H1 (cell line): Measurements from ENCODE around the gene CACNA2D4. TPM values are rescaled to one million over a fixed set of nuclear protein-coding genes. Genes with fewer than 3 reads are reported as not detected.
"Not testable (repeated sequence)": the region's sequence is repeated elsewhere in the genome, so short reads cannot be mapped to it uniquely, and the experiment has no call there.

Experiments
- CTCF ChIA-PET: fragments of 300-600 bp; sonication (Branson Sonifier 250); formaldehyde crosslinking; loops from one replicate; lab custom pipeline; 2021; ENCODE audit not compliant: partially characterized antibody; lab: Charles Lee
- POLR2A ChIA-PET: fragments of 300-600 bp; sonication (Branson Sonifier 250); formaldehyde crosslinking; loops from one replicate; lab custom pipeline; 2021; ENCODE audit warnings: inconsistent platforms; ENCODE audit not compliant: partially characterized antibody; lab: Charles Lee
- DNase-seq, 2 experiments: peaks; one replicate each; pipeline versions ENCODE4 v3.0.0 to v3.0.0-alpha.2; 2010 to 2022; ENCODE audit warnings: low spot score in 2 of 2, low read depth in 1 of 2, mixed read lengths in 1 of 2
- FAIRE-seq: peaks from 2 replicates; lab custom pipeline; 2011; peaks lifted over from hg19 to GRCh38; lab: Jason Lieb, UNC
- H2AFZ ChIP-seq: 2 replicates; pipeline ENCODE4 v1.8.1; 2012; ENCODE audit warnings: low read length, inconsistent platforms
- H2AK5ac ChIP-seq: 2 replicates; pipeline ENCODE4 v1.6.1; 2013; ENCODE audit warnings: low read depth, low read length
- H2BK120ac ChIP-seq: replicated peaks from 2 replicates; pipeline ENCODE3; 2013; ENCODE audit warnings: low read depth, low read length, inconsistent platforms
- H2BK12ac ChIP-seq: 2 replicates; pipeline ENCODE4 v1.6.1; 2013; ENCODE audit warnings: low read depth, low read length
- H2BK15ac ChIP-seq: 2 replicates; pipeline ENCODE4 v1.6.1; 2013; ENCODE audit warnings: low read length
- H2BK20ac ChIP-seq: 2 replicates; pipeline ENCODE4 v1.6.1; 2013; ENCODE audit warnings: low read length
- H2BK5ac ChIP-seq: 2 replicates; pipeline ENCODE4 v1.6.1; 2013; ENCODE audit warnings: low read depth, low read length
- H3K14ac ChIP-seq: 2 replicates; pipeline ENCODE4 v1.6.1; 2013; ENCODE audit warnings: inconsistent platforms; ENCODE audit not compliant: insufficient read length
- H3K18ac ChIP-seq: 2 replicates; pipeline ENCODE4 v1.6.1; 2013; ENCODE audit warnings: low read length; ENCODE audit errors: extremely low read depth
- H3K23ac ChIP-seq: 2 replicates; pipeline ENCODE4 v1.6.1; 2013; ENCODE audit warnings: inconsistent platforms; ENCODE audit not compliant: insufficient read length
- H3K23me2 ChIP-seq: 2 replicates; pipeline ENCODE4 v1.6.1; 2013; ENCODE audit warnings: low read depth, low read length
- H3K27ac ChIP-seq: 2 replicates; pipeline ENCODE4 v1.6.1; 2011; ENCODE audit warnings: low read depth, low read length, inconsistent platforms
- H3K27me3 ChIP-seq, 4 experiments: replicated peaks in 1 of 4; 1 replicate in 1 of 4; 2 replicates in 3 of 4; pipeline versions ENCODE4 v1.6.1 to v1.8.1; 2011 to 2013; ENCODE audit warnings: low read length in 3 of 4, mild to moderate bottlenecking in 3 of 4, inconsistent platforms in 2 of 4, mixed read lengths in 2 of 4, moderate library complexity in 1 of 4; ENCODE audit not compliant: control insufficient read depth in 3 of 4, insufficient read depth in 3 of 4; ENCODE audit errors: extremely low read depth in 1 of 4
- H3K36me3 ChIP-seq, 4 experiments: 2 replicates each; pipeline versions ENCODE4 v1.6.1 to v1.8.1; 2011 to 2013; ENCODE audit warnings: mild to moderate bottlenecking in 4 of 4, low read length in 3 of 4, moderate library complexity in 2 of 4, control low read depth in 1 of 4, inconsistent platforms in 1 of 4; ENCODE audit not compliant: insufficient read depth in 4 of 4, control insufficient read depth in 2 of 4
- H3K4ac ChIP-seq: replicated peaks from 2 replicates; pipeline ENCODE3; 2013; ENCODE audit warnings: low read length, low read depth, mixed read lengths, inconsistent platforms; ENCODE audit not compliant: insufficient read length
- H3K4me1 ChIP-seq, 4 experiments: replicated peaks in 1 of 4; 1 replicate in 1 of 4; 2 replicates in 3 of 4; pipeline versions ENCODE4 v1.6.1 to v1.8.1; 2011 to 2013; ENCODE audit warnings: low read length in 3 of 4, inconsistent platforms in 2 of 4, mixed read lengths in 1 of 4; ENCODE audit not compliant: insufficient read depth in 4 of 4, control insufficient read depth in 3 of 4
- H3K4me2 ChIP-seq, 2 experiments: 2 replicates each; pipeline versions ENCODE4 v1.6.1 to v1.8.1; 2011 to 2013; ENCODE audit warnings: low read depth in 2 of 2, low read length in 2 of 2, control low read depth in 1 of 2, inconsistent platforms in 1 of 2, mild to moderate bottlenecking in 1 of 2; ENCODE audit not compliant: insufficient read depth in 1 of 2
- H3K4me3 ChIP-seq, 4 experiments: fragments of 200-600, 300-600 bp in 1 of 4; sonication (generic), shearing (Covaris generic), sonication (Bioruptor Twin) in 1 of 4; 2 replicates each; pipeline versions ENCODE4 v1.5.1 to v1.8.1; 2011 to 2016; ENCODE audit warnings: low read length in 4 of 4, low read depth in 3 of 4, control low read depth in 2 of 4, inconsistent platforms in 2 of 4, mild to moderate bottlenecking in 2 of 4, mixed read lengths in 1 of 4, moderate library complexity in 1 of 4; ENCODE audit not compliant: insufficient read depth in 2 of 4; ENCODE audit errors: extremely low read depth in 1 of 4
- H3K56ac ChIP-seq: replicated peaks from 2 replicates; pipeline ENCODE3; 2013; ENCODE audit warnings: low read depth, mild to moderate bottlenecking, mixed read lengths, low read length, inconsistent platforms; ENCODE audit not compliant: insufficient read length
- H3K79me1 ChIP-seq: 2 replicates; pipeline ENCODE4 v1.6.1; 2013; ENCODE audit warnings: low read depth, low read length, control low read depth
- H3K79me2 ChIP-seq, 2 experiments: 2 replicates each; pipeline versions ENCODE4 v1.6.1 to v1.8.1; 2012 to 2013; ENCODE audit warnings: low read length in 2 of 2, mild to moderate bottlenecking in 2 of 2, inconsistent platforms in 1 of 2; ENCODE audit not compliant: insufficient read depth in 2 of 2, control insufficient read depth in 1 of 2
- H3K9ac ChIP-seq, 4 experiments: replicated peaks in 1 of 4; 1 replicate in 1 of 4; 2 replicates in 3 of 4; pipeline versions ENCODE4 v1.6.1 to v1.8.1; 2011 to 2013; ENCODE audit warnings: low read depth in 3 of 4, low read length in 3 of 4, control low read depth in 2 of 4, mild to moderate bottlenecking in 2 of 4, moderate library complexity in 2 of 4, inconsistent platforms in 1 of 4; ENCODE audit errors: extremely low read depth in 1 of 4
- H3K9me3 ChIP-seq, 2 experiments: 2 replicates each; pipeline versions ENCODE4 v1.6.1 to v1.8.1; 2012 to 2013; ENCODE audit warnings: mild to moderate bottlenecking in 2 of 2, moderate library complexity in 2 of 2, control low read depth in 1 of 2, inconsistent platforms in 1 of 2, low read depth in 1 of 2, low read length in 1 of 2, mixed read lengths in 1 of 2; ENCODE audit not compliant: insufficient read depth in 2 of 2
- H4K20me1 ChIP-seq, 2 experiments: replicated peaks in 1 of 2; 2 replicates each; pipeline versions ENCODE3 to v1.8.1; 2011 to 2013; ENCODE audit warnings: inconsistent platforms in 2 of 2, low read length in 2 of 2, mild to moderate bottlenecking in 1 of 2; ENCODE audit not compliant: insufficient read depth in 2 of 2, control insufficient read depth in 1 of 2
- H4K5ac ChIP-seq: 2 replicates; pipeline ENCODE4 v1.6.1; 2013; ENCODE audit warnings: low read length, low read depth, mixed read lengths, inconsistent platforms; ENCODE audit not compliant: insufficient read length
- H4K8ac ChIP-seq: 2 replicates; pipeline ENCODE4 v1.8.0; 2013; ENCODE audit warnings: mild to moderate bottlenecking, moderate library complexity, low read length, inconsistent platforms; ENCODE audit not compliant: insufficient read depth; ENCODE audit errors: extremely low read depth
- H4K91ac ChIP-seq: replicated peaks from 2 replicates; pipeline ENCODE3; 2013; ENCODE audit warnings: low read length, mixed read lengths, inconsistent platforms; ENCODE audit not compliant: insufficient read length
- WGBS, 2 experiments: shearing (Covaris generic) in 1 of 2; methylation state at CpG; one replicate each; pipeline versions ENCODE4 v1.1.6 to v1.1.7; 2013 to 2015; ENCODE audit warnings: low lambda C conversion rate in 2 of 2, mixed read lengths in 2 of 2, inconsistent platforms in 1 of 2, low coverage in 1 of 2, missing lambda C conversion rate in 1 of 2; ENCODE audit not compliant: insufficient replicate concordance in 2 of 2, insufficient coverage in 1 of 2, insufficient read length in 1 of 2; ENCODE audit errors: extremely low coverage in 1 of 2, missing lambda C conversion rate in 1 of 2; 5-methylcytosine and 5-hydroxymethylcytosine counted together
- polyA plus RNA-seq, 7 experiments: library from polyadenylated mRNA; depleted of rRNA in 3 of 7; stranded (reverse) in 5 of 7; unstranded in 2 of 7; fragments of >200 nt in 5 of 7; fragments of 200-250 nt in 2 of 7; gene quantifications; 1 replicate in 5 of 7; 2 replicates in 1 of 7; 4 replicates in 1 of 7; pipeline versions ENCODE4 v1.2.1 to v1.2.3, GENCODE V29; 2011 to 2013; ENCODE audit warnings: missing spikeins in 2 of 7, mixed read lengths in 2 of 7
- total RNA-seq: library from RNA; stranded (reverse); fragmentation: NEBNext Ultra II Directional; extraction: Animal tissue kit (Norgen Biotek cat#: 25700); gene quantifications from 2 replicates; pipeline ENCODE4 v1.2.1, GENCODE V29; 2021

Gene CACNA2D4
- total and polyA plus RNA-seq, 2 of the 8 experiments (the other 6 are each of a cell fraction or from before 2014, with no cell fraction given): 0.44 to 0.88 TPM

- H3K4ac ChIP-seq, DNase-seq, H4K20me1 ChIP-seq, H3K79me2 ChIP-seq, H4K5ac ChIP-seq, H3K9me3 ChIP-seq, H2BK20ac ChIP-seq, H3K14ac ChIP-seq, H4K8ac ChIP-seq, H3K56ac ChIP-seq, H3K27ac ChIP-seq, H2BK5ac ChIP-seq, H2AK5ac ChIP-seq, H3K4me2 ChIP-seq, H2BK15ac ChIP-seq, H2AFZ ChIP-seq, H3K23ac ChIP-seq, H3K4me3 ChIP-seq, H4K91ac ChIP-seq, H3K18ac ChIP-seq, POLR2A ChIA-PET, H3K9ac ChIP-seq, H3K36me3 ChIP-seq, H3K79me1 ChIP-seq, H3K23me2 ChIP-seq, H2BK12ac ChIP-seq, H2BK120ac ChIP-seq, FAIRE-seq: not testable (repeated sequence)
- peaks cover 0 to 21% (median 8%) of the 10 kb centered on the region in 4 experiments; a peak in 5 of 7 replicates for H3K4me1 ChIP-seq
- peaks cover 9 to 34% (median 32%) of the 10 kb centered on the region in 4 experiments for H3K27me3 ChIP-seq
- CTCF ChIA-PET: interaction anchor here (1.0 kb wide), 1 partner anchor 61 kb away, joined by 3 read pairs; no protein-coding TSS in a partner anchor
- 89% methylated on average over 14 of the region's 28 CpGs; no CpG with 5 or more reads in 1 of the 2 experiments for WGBS, 2 experiments
Observed at GRCh38 chr12:1817928-1818327, 100.5 kb downstream of the CACNA2D4 start.
